ENCODE results near the gene IFNAR2.
A peak's percentile ranks its signal among the peaks of the same experiment; 100 is the strongest.

Gene IFNAR2

DNA sequence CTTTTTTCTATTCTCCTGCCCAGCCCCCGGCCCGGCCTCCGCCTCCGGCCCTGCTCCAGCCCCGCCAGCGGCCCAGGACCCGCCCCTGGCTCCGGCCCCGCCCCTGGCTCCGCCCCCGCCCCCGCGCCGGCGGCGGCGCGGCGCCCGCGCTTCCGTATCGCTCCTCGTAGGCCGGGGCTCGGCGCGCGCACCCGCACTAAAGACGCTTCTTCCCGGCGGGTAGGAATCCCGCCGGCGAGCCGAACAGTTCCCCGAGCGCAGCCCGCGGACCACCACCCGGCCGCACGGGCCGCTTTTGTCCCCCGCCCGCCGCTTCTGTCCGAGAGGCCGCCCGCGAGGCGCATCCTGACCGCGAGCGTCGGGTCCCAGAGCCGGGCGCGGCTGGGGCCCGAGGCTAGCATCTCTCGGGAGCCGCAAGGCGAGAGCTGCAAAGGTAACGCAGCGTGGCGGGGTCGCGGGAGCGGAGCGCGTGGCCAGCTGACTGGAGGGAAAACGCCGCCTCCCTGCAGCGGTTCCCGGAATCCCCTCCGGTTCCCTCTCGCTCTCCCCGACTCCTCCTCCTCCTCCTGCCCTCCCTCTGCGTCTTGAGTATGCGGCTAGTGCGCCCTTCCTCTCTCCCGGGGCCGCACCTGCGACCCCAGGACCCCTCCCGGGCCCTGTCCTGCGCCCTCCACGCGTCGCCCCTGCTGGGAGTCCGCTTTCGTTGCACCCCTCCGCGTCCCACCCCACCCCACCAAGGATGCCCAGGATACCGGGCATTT lies at the start of gene IFNAR2:
TSS of gene IFNAR2 (plus strand) at position 155 of the 761 bp plus-strand sequence. CDS start 11,985 bp downstream, outside the sequence.
- peak; percentile 51 for DNase-seq (ENCODE audit: low read depth)

DNA sequence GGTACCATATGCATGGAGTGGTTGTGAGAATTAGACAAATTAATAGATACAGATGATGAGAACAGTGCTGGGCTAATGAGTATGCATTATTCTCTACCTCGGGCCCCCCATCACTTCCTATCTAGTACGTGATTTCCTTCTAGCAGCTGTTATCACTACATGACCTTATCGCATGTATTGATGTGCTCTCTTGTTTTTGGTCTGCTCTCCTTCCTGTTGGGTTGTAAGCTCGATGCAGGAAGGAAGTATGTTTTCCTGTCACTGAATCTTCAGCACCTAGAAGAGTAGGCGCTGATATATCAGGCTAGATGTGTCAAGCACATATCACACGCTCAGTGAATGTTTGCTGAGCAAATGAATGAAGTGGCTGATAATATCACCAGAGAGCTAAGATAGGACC lies 43.9 kb upstream of the IFNAR2 start:
- DNase-seq (ENCODE audit: low read depth), result no peak

DNA sequence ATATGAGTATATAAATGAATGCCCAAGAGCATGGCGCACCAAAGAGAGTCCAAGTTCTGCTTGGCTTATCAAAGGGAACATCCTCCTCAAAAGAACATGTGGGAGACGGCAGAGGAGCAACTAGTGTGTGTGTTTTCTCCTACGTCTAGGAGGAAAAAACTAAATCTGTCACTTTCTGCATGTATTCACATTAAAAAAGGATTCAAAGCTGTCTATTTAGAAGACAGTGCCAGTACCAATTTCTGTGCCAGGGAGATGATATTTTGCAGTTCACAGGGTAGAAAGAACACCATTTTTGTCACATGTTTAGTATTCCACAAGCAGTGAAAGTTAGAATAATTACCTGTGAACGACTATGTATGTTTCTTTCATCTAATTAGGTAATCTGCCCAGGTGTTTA lies 42.5 kb upstream of the IFNAR2 start:
- DNase-seq (ENCODE audit: low read depth), result no peak

DNA sequence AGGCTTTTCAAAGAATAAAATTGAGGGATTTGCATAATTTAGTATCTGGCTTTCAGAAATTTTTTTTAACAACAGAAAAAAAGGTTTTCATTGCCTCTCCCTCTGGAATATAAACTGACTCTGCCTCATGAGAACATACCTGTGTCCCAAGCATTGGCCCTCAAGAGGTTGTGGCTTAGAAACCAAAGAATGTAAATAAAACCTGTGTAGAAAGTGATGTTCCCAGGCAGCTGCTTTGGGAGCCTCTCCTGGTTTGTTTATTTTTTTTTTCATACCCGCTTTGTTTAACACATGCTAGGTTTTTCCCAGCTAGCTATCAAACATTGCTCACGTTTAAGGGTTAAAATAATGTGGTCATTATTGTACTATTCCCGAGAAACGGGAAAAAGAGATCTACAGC lies 40.5 kb upstream of the IFNAR2 start:
- DNase-seq (ENCODE audit: low read depth), result no peak

DNA sequence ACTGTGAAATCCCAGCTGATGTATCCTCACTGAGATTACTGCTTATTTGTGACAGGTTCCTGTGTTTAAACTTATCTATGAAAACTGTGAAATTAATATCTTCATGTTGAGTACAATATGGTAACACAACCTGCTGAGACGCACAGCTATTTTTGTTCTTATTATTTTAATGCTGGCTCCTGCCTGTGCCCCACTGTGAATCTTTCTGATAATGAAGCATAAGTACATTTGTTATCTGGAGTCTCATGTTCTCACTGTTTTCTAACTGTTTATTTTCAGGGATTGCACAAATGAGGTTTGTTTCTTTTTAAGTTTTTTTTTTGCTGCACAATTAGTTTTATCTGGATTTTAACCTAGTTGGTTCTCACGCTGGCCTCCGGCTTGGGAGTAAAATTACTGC lies 39.9 kb upstream of the IFNAR2 start:
- no peak for DNase-seq (ENCODE audit: low read depth)

DNA sequence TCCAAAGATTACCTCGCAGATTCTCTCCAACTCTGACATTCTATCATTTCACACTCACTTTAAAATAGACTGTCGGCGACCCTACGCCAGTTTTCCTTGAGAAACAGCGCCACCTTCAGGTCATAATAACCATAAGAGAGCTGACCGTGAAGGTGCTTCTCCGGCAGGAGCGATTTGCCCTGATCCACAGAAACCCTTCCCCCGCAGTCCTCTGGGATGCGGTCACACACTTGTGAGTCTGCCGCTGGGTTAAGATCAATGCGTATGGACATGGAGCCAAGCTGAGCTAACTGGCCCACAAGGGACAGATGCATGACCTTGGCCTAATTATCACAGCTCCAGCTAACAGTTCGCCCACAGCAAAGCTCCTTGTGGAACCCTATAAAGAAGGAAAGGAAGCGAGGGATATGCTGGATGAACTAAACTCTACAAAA lies 32.8 kb upstream of the IFNAR2 start:
- DNase-seq (ENCODE audit: low read depth), result peak; percentile 55

DNA sequence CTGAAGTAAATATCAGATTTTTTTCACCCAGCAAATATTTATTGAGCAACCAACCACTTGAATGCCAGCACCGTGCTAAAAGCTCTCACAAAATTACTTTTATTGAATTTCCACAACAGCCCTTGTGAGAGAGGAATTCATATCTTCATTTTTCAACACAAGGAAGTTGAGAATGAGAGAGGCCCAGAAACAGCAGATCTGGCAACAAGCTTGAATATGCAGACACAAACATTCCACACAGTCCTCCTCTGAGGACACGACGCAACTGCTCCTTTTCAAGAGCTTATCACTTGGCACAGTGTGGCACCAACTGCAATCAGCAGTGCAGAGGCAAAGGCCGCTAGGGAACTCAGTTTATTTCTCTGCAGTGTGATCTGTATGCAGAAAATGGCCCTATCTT lies 32.2 kb upstream of the IFNAR2 start:
- no peak for DNase-seq (ENCODE audit: low read depth)

DNA sequence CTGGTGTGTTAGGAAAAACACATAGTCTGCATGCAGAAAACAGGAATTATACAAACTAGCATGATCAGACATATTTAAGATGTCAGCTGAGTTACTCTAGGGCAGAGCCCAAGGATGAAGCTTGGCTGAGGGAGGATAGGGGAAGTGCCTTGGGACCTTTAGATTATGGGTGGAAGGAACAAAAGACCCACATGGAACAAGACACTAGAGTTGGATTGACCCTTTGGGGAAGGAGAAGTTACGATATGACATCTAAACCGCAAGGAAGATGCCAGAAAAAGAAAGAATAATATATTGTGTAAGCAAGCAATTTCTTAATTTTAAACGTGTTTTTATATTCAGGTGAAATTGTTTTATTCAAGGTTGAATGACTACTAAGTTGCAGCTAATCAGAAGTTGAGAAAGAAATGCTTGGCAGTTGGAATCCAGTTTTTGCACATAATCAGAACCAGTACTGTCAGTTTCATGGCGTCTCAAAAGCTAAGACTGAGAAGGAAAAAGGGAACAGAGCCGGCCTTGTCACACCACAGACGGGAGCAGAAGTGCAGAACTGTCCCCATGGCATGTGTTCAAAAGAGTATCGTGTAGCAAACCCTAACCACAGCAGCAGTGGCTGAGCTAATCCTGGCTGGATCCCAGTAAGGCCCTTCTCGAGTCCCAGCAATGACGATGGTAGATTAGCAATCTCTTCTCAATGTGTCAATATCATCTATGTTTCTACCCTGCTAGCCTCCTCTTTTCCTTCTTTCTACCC lies 31.2 kb upstream of the IFNAR2 start:
- DNase-seq (ENCODE audit: low read depth), result no peak

DNA sequence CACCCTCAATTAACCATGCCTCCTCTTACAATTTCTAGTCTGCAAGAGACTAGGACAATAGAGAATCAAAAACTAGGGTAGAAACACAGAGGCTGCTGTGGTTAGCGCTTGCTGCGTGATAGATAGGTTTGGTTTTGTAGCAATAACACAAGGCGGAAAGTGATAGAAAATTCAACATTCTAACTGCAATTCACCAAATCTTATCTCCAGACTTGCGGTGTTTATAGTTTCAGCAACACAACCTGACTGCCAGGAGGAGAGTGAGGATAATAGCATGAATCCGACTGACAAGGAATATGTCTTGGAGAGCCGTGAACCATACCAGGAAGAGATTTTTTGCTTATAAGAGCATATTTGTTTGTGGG lies 30.7 kb upstream of the IFNAR2 start:
- no peak for DNase-seq (ENCODE audit: low read depth)

DNA sequence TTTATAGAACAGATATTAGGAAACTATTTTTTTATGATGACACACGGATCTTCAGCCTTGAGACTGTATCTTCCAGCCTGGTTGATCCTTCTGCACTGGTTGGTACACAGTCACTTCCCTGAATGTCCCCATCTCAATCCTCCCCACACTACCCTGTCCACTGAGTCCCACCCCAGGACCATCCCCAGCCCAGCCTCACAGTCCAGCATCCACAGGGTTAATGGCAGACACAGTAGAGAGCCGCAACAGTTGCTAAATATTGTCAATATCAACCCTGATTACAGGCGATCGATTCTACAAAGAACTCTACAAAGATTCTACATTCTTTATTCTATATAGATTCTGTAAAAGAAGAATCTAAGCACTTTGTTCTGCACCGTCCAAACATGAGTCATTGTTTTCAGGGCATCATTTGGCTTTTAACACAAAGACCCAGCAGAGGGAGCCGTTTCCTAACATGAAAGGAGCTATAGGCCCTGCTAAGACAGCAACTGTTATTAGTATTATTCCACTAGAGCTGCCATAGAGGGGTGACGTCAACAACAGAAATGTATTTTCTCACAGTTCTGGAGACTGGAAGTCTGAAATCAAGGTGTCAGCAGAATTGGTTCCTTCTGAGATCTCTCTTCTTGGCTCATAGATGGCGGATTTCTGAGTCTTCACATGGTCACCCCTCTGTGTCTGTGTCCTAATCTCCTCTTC lies 30.1 kb upstream of the IFNAR2 start:
- DNase-seq (ENCODE audit: low read depth), result peak; percentile 70

DNA sequence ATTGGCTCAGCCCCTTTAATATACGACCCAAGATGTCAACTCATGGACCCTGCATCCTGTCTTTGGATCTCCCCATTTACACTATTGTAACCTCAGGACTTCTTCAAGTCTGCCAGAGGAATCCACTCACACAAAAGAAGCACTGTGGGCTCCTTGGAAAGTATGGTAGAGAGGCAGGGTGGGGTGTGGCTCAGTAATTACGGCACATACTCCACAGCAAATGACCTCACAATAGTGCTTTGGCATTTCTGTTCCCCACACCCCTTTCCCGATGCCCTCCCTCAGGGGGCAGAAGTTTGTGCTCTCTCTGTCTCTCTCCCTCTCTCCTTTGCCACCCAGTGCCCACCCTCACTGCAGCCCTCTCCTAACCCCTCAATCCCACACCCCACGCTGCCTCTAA lies 27.8 kb upstream of the IFNAR2 start:
- DNase-seq (ENCODE audit: low read depth), result no peak

DNA sequence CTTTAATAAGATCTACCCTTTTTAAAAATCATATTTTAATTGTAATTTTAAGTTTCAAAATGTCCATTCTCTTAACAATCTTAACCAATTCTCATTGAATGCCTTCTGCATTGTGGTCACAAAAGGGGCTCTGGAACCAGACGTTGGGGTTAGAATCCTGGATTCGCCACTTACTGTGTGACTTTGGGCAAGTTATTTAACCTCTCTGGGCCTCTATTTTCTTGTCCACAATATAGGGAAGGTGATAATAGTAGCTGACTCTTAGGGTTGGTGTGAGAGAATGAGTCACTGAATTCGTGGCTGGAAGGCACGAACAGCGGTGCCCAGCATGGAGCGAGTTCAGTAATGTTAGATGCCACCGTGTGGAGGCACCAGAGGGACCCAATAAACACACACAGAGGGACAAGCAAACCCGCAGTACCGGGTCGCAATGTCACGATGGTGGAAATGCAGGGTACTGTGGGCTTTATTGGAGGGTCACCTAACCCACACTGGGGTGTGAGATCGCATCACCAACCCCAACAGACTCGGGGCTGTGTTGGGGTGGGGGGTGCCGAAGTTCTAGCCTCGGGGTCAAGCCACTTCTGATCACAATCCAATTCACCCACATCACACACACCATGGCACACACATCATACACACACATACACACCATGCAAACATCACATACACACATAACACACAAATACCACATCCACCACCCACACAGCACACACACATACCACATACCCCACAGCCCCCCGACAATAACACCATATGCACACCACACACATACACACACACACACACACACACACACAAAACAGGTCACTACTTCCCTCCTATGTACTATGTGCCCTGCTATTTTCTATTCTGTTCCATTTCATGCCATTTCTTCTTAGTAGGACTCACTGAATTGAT lies 27.0 kb upstream of the IFNAR2 start:
- DNase-seq (ENCODE audit: low read depth), result no peak

DNA sequence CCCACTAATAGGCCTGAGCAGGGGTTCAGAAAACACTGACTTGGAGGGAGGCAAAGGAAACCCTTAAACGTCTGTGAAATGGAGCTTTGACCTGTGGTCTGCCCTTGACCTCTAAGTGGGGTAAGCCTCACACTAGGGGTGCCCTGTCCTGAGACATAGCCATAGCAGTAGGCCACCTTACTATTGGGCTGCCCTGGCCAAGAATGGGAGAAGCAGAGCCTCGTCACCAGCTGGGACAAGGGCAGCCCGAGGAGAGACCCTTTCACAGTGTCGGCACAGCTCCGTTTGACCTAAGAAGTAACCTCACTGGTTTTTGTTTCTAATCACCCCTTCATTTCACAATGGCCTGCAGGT lies 26.4 kb upstream of the IFNAR2 start:
- no peak for DNase-seq (ENCODE audit: low read depth)

DNA sequence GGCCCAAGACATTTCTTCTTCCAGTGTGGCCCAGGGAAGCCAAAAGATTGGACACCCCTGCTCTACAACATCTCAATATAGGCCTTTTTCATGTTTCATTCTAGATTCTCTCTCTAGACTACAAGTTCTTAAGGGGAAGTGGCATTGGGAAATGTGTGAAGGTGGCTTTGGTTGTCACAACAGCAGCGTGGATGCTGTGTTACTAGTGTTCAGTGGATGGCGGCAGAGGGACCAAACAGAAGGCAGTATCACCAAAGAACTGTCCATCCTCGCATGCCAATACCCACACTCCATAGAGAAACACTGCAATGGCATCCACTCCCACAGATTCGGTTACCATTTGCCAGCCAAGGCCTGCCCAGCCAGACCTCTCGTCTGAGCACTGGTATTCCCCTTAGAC lies 24.3 kb upstream of the IFNAR2 start:
- DNase-seq (ENCODE audit: low read depth), result no peak

DNA sequence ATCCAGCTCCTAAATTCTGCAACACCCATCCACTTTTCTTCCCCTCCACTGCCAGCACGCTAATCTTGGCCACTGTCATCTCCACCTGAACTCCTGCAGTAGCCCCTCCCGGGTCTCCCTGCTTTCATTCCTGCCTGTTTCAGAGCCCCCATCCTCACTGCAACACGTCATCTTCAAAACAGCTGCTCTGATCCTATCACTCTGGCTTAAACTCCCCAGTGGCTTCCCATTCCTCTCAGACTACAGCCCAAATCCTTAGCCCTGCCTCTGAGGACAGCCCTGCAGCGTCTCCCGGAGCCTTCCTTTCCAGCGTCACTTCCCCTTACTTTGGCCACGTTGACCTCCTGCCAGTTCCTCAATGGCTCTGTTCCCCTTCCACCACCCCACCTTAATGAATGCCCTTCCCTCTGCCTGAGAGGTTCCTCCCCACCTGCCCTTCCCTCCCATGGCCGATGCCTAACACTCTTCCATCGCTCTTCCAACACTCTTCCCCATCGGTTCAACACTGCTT lies 22.9 kb upstream of the IFNAR2 start:
- no peak for DNase-seq (ENCODE audit: low read depth)

DNA sequence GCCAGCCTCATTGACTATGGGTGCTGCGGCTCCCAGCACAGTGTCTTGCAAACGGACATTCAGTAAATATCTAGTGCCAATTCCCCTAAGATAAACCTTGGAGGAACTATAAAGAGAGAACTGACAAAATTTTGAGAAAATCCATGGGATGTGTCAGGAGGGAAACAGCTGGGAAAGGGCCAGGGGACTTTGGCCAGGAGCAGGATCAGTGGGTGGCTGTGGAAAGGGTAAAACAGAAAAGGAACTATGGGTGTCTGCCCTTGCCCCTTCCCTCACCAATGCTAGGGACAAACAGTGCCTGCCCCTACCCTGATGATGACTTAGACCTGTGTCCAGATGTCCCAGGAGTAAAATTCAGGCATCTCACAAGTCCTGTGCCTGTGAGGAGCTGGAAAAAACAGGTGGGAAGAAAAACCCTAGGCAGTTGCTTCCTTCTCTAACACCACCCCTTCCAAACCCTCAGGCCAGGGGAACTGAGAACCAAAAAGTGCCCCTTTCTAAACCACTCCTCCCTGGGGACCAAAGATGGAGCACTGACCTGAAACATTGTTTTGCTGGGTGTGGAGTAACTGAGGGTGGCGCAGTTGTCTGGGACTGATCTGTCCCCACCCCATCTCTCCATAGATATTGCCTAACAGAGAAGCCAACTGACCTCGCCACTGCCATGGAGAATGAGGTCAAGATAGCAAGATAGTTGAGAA lies 22.1 kb upstream of the IFNAR2 start:
- DNase-seq (ENCODE audit: low read depth), result no peak

DNA sequence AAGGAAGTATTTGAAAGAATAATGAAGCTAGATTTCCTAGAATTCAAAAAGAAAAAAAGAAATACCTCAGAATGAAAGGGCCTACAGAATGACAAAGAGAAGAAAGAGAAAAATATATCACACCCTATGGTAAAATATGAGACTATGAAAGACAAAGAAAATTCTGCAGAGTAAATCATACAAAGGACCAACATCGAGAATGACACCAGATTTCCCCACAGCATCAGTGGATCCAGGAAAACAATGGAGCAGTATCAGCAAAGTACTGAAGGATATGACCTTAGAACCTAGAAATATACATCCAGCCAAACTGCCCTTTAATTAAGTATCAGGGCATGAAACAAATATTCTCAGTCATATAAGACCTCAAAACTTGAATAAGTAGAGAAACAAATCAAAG lies 21.2 kb upstream of the IFNAR2 start:
- no peak for DNase-seq (ENCODE audit: low read depth)

DNA sequence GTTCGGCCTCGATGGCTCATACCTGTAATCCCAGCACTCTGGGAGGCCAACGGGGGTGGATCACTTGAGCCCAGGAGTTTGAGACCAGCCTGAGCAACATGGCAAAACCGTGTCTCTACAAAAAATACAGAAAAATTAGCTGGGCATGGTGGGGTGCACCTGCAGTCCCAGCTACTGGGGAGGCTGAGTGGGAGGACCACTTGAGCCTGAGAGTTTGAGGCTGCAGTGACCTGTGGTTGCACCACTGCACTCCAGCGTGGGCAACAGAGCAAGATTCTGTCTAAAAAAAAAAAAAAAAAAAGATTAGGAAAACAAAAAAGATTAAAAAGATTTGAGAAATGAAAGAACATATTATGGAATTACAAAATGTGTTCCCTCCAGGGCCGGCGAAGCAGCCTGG lies 18.4 kb upstream of the IFNAR2 start:
- no peak for DNase-seq (ENCODE audit: low read depth)

DNA sequence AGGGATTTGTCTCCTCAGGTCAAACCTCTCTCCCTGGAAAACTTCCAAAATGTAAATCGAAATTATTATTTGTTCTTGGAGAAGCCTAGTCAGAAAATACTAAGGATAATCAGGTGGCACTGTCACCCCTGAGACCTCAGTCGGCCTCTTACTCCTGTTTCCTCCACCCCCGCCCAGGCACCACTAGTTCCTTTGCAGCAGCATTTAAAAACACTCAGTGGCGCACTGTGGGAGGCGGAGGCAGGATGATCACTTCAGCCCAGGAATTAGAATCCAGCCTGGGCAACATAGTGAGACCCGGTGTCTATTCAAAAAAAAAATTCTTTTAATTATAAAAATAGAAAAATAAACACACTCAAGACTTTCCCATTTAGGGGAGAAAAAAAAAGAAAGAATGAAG lies 18.0 kb upstream of the IFNAR2 start:
- no peak for DNase-seq (ENCODE audit: low read depth)

DNA sequence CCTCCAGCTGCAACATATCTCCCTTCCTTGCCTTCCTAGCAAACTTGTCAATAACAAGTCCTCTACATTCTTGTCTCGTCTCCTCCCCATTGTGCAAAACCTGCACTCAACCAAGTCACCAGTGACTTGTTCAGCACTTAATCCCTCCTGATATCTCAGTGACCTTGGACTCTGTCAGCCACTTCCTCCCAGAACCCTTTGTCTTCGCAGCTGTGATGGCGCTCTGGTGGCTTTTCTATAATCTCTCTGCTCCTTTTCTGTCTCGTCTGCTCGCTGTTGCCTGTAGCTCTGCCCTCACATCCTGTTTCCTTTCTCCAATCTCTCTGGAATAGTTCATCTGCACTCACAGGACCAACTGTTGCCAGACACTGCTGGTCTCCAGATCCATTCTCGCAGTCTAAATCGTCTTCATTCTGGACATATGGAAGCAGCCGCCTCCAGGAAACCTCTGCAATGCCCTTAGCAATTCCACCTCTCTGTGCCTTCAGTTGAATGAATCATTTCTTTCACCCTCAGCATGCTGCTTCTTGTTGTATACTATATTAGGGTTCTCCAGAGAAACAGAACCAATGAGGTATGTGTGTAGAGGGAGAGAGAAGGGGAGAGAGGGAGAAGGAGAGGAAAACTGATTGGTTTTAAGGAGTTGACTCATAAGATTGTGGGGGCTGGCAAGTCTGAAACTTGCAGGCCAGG lies 17.4 kb upstream of the IFNAR2 start:
- DNase-seq (ENCODE audit: low read depth), result no peak

DNA sequence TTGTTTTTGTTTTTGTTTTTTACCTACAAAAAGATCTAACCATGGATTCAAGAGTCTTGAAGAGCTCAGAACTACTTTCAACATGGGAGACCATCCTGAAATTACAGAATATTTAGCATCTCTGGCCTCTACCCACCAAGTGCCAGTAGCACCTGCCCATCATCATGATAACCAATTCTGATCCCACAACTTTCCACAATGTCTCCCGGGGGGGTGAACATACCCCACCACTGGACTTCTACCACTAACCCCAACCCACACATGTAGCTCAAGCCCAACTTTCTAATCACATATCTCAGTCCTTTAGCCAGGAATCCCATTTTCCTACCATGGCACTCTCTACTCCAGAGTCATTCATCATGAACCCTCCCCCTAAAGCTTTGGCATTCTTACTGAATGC lies 15.7 kb upstream of the IFNAR2 start:
- DNase-seq (ENCODE audit: low read depth), result no peak

Measured in stimulated activated CD8-positive, alpha-beta memory T cell treated with anti-CD3 and anti-CD28 coated beads, Interleukin-12 subunit alpha, Interleukin-12 subunit beta, amount 100 ng/mL, for 1 hour (primary cell).